CD4-positive, alpha-beta memory T cell (primary cell): Measurements from ENCODE around the gene SLC30A7. TPM values are rescaled to one million over a fixed set of nuclear protein-coding genes. Genes with fewer than 3 reads are reported as not detected.

ENCODE experiments used
- CTCF ChIA-PET: fragments of 350-600 bp; sonication (Branson Sonifier 250); formaldehyde crosslinking; loops from one replicate; lab custom pipeline; 2021; ENCODE audit warnings: inconsistent platforms; ENCODE audit not compliant: partially characterized antibody; lab: Charles Lee
- POLR2A ChIA-PET: fragments of 350-600 bp; sonication (Branson Sonifier 250); formaldehyde crosslinking; loops from one replicate; lab custom pipeline; 2021; ENCODE audit not compliant: partially characterized antibody; lab: Charles Lee
- DNase-seq, 5 donors: peaks; one replicate each; pipeline versions ENCODE4 v3.0.0 to v3.0.0-alpha.2; 2020 to 2022; ENCODE audit warnings: mixed read lengths in 1 of 5
- H3K27ac ChIP-seq: one replicate; pipeline ENCODE4 v1.7.0; 2013; ENCODE audit warnings: low read depth, low read length
- H3K27me3 ChIP-seq: 2 replicates; pipeline ENCODE4 v1.7.0; 2013; ENCODE audit warnings: mild to moderate bottlenecking, low read length, moderate library complexity; ENCODE audit not compliant: insufficient read depth
- H3K36me3 ChIP-seq: 2 replicates; pipeline ENCODE4 v1.7.0; 2013; ENCODE audit warnings: mild to moderate bottlenecking, low read length, moderate library complexity; ENCODE audit not compliant: insufficient read depth
- H3K4me1 ChIP-seq: 2 replicates; pipeline ENCODE4 v1.7.0; 2013; ENCODE audit warnings: mild to moderate bottlenecking, low read length, moderate library complexity; ENCODE audit not compliant: insufficient read depth
- H3K4me3 ChIP-seq, 2 donors: one replicate each; pipeline ENCODE4 v1.7.0; 2013; ENCODE audit warnings: low read length in 2 of 2, mild to moderate bottlenecking in 1 of 2
- H3K9me3 ChIP-seq, 2 donors: one replicate each; pipeline ENCODE4 v1.7.0; 2013; ENCODE audit warnings: low read length in 2 of 2, control low read depth in 1 of 2; ENCODE audit not compliant: control insufficient read depth in 1 of 2
- H3K27ac Mint-ChIP-seq, 7 donors: one replicate each; pipeline ENCODE4 v1.8.0; 2020 to 2021; ENCODE audit warnings: mixed read lengths in 7 of 7, mild to moderate bottlenecking in 6 of 7, inconsistent platforms in 3 of 7, moderate library complexity in 3 of 7
- H3K27me3 Mint-ChIP-seq, 2 donors: one replicate each; pipeline ENCODE4 v1.8.0; 2020 to 2021; ENCODE audit warnings: mixed read lengths in 2 of 2
- H3K36me3 Mint-ChIP-seq, 2 donors: one replicate each; pipeline ENCODE4 v1.8.0; 2020 to 2021; ENCODE audit warnings: mixed read lengths in 2 of 2, inconsistent platforms in 1 of 2, mild to moderate bottlenecking in 1 of 2
- H3K4me1 Mint-ChIP-seq, 4 donors: one replicate each; pipeline ENCODE4 v1.8.0; 2020 to 2021; ENCODE audit warnings: mixed read lengths in 4 of 4, mild to moderate bottlenecking in 1 of 4
- H3K4me3 Mint-ChIP-seq, 8 donors: one replicate each; pipeline ENCODE4 v1.8.0; 2020 to 2021; ENCODE audit warnings: mixed read lengths in 8 of 8, mild to moderate bottlenecking in 7 of 8, moderate library complexity in 6 of 8, inconsistent platforms in 3 of 8
- H3K9me3 Mint-ChIP-seq, 8 donors: one replicate each; pipeline ENCODE4 v1.8.0; 2020 to 2021; ENCODE audit warnings: mixed read lengths in 8 of 8, mild to moderate bottlenecking in 5 of 8, inconsistent platforms in 3 of 8, moderate library complexity in 1 of 8
- intact Hi-C: fragments of 100-400 bp; cut with micrococcal nuclease; formaldehyde crosslinking; loops from one replicate; pipeline ENCODE4 v1.15.1; 2023
- polyA plus RNA-seq, 2 donors: library from polyadenylated mRNA; unstranded; fragments of 300-500 nt; fragmentation: Illumina TruSeq; gene quantifications; one replicate each; pipeline ENCODE4 v1.2.3, GENCODE V29; 2021
- total RNA-seq, 2 experiments: library from RNA; stranded (reverse); gene quantifications; one replicate each; pipeline ENCODE4 v1.2.3, GENCODE V29; 2021

The SLC30A7 gene
- total and polyA plus RNA-seq, 4 experiments from 2014 or later: 11.3 to 54.9 (median 34.7) TPM

GRCh38 chr1:100861379-100861778 lies 34.5 kb upstream of the SLC30A7 start:
- Mint-ChIP-seq H3K36me3 (no peaks in the 10 kb centered on the region), H3K27me3 (peaks cover 0 to 2% of the 10 kb centered on the region in 2 donors), H3K9me3 (peaks cover 0 to 3% (median 0%) of the 10 kb centered on the region in 8 donors), H3K27ac (no peak overlapping the region), H3K4me1 (no peaks in the 10 kb centered on the region), H3K4me3 (no peak overlapping the region)
- no peaks in the 10 kb centered on the region for H3K4me1 ChIP-seq
- H3K36me3 ChIP-seq: no peaks in the 10 kb centered on the region
- intact Hi-C loops: loop anchor here (10.0 kb wide), 1 partner anchor 327 kb away; the partner anchor contains the start of gene GPR88
- H3K27me3 ChIP-seq: no peaks in the 10 kb centered on the region
- H3K4me3 ChIP-seq: no peak overlapping the region
- ChIA-PET CTCF (no interaction called here), POLR2A (no interaction called here)
- DNase-seq: no peak
- H3K27ac ChIP-seq: no peak overlapping the region
- no peaks in the 10 kb centered on the region for H3K9me3 ChIP-seq

- Histone ChIP-seq H3K27ac (no peak overlapping the region), H3K36me3 (no peaks in the 10 kb centered on the region), H3K4me1 (no peaks in the 10 kb centered on the region), H3K27me3 (no peaks in the 10 kb centered on the region), H3K9me3 (no peaks in the 10 kb centered on the region), H3K4me3 (no peak overlapping the region)
- H3K9me3 Mint-ChIP-seq: no peaks in the 10 kb centered on the region
- peaks cover 0 to 2% of the 10 kb centered on the region in 2 donors for H3K27me3 Mint-ChIP-seq
- no peak for DNase-seq
- H3K36me3 Mint-ChIP-seq: no peaks in the 10 kb centered on the region
- H3K4me1 Mint-ChIP-seq: no peaks in the 10 kb centered on the region
- H3K4me3 Mint-ChIP-seq: no peak overlapping the region
- CTCF ChIA-PET: interaction anchor here (0.8 to 1.6 kb wide), 3 partner anchors 16 to 495 kb away, joined by 3 to 4 read pairs (median 3); no protein-coding TSS in a partner anchor
- no peak overlapping the region for H3K27ac Mint-ChIP-seq
- intact Hi-C loops: loop anchor here (10.0 kb wide), 1 partner anchor 328 kb away; the partner anchor contains the start of gene GPR88
- POLR2A ChIA-PET: no interaction called here
These were observed 33.3 kb upstream of the SLC30A7 start for GRCh38 chr1:100862591-100862990.

GRCh38 chr1:100866041-100866900 lies 29.6 kb upstream of the SLC30A7 start:
- intact Hi-C loops: loop anchor here (1.0 to 10.0 kb wide), 3 partner anchors 331 to 589 kb away; partner anchors contain the start of gene GPR88
- Histone ChIP-seq H3K4me3 (no peak overlapping the region), H3K4me1 (no peaks in the 10 kb centered on the region), H3K27ac (no peak overlapping the region), H3K9me3 (no peaks in the 10 kb centered on the region), H3K36me3 (no peaks in the 10 kb centered on the region), H3K27me3 (no peaks in the 10 kb centered on the region)
- Mint-ChIP-seq H3K4me3 (no peak overlapping the region), H3K27ac (no peak overlapping the region), H3K27me3 (peaks cover 0 to 2% of the 10 kb centered on the region in 2 donors), H3K9me3 (no peaks in the 10 kb centered on the region), H3K36me3 (no peaks in the 10 kb centered on the region), H3K4me1 (peaks cover 0 to 1% (median 0%) of the 10 kb centered on the region in 4 donors)
- DNase-seq: peak in 4 of 5 donors; percentile 16 to 26 (median 22)
- CTCF ChIA-PET: interaction anchor here (0.7 to 3.7 kb wide), 3 partner anchors 429 to 1059 kb away, joined by 3 to 33 read pairs (median 3); no protein-coding TSS in a partner anchor
- POLR2A ChIA-PET: no interaction called here

- H3K27me3 Mint-ChIP-seq: peaks cover 0 to 2% of the 10 kb centered on the region in 2 donors
- H3K27ac ChIP-seq: no peak overlapping the region
- intact Hi-C loops: loop anchor here (1.0 to 10.0 kb wide), 3 partner anchors 332 to 590 kb away; partner anchors contain the start of gene GPR88
- H3K4me3 Mint-ChIP-seq: no peak overlapping the region
- no peaks in the 10 kb centered on the region for H3K36me3 ChIP-seq
- DNase-seq: no peak
- H3K36me3 Mint-ChIP-seq: no peaks in the 10 kb centered on the region
- no peaks in the 10 kb centered on the region for H3K27me3 ChIP-seq
- no peaks in the 10 kb centered on the region for H3K9me3 ChIP-seq
- ChIA-PET POLR2A (no interaction called here), CTCF (interaction anchor here (0.7 to 3.7 kb wide), 3 partner anchors 428 to 1060 kb away, joined by 3 to 33 read pairs (median 3); no protein-coding TSS in a partner anchor)
- no peaks in the 10 kb centered on the region for H3K9me3 Mint-ChIP-seq
- H3K4me3 ChIP-seq: no peak overlapping the region
- no peak overlapping the region for H3K27ac Mint-ChIP-seq
- H3K4me1 Mint-ChIP-seq: peaks cover 0 to 1% (median 0%) of the 10 kb centered on the region in 4 donors
- no peaks in the 10 kb centered on the region for H3K4me1 ChIP-seq
These were observed 29.0 kb upstream of the SLC30A7 start for GRCh38 chr1:100866901-100867206.

- Mint-ChIP-seq H3K27me3 (peaks cover 0 to 2% of the 10 kb centered on the region in 2 donors), H3K4me1 (peaks cover 0 to 1% (median 0%) of the 10 kb centered on the region in 4 donors), H3K36me3 (no peaks in the 10 kb centered on the region), H3K9me3 (no peaks in the 10 kb centered on the region), H3K4me3 (no peak overlapping the region), H3K27ac (no peak overlapping the region)
- ChIA-PET CTCF (interaction anchor here (0.8 to 3.7 kb wide), 44 partner anchors 8 to 1687 kb away, joined by 3 to 33 read pairs (median 4); partner anchors contain the start of genes AGL and EXTL2), POLR2A (interaction anchor here (0.6 kb wide), 1 partner anchor 375 kb away, joined by 4 read pairs; no protein-coding TSS in a partner anchor)
- Histone ChIP-seq H3K9me3 (no peaks in the 10 kb centered on the region), H3K36me3 (no peaks in the 10 kb centered on the region), H3K4me3 (no peak overlapping the region), H3K4me1 (no peaks in the 10 kb centered on the region), H3K27me3 (no peaks in the 10 kb centered on the region), H3K27ac (no peak overlapping the region)
- intact Hi-C loops: loop anchor here (1.0 to 10.0 kb wide), 4 partner anchors 334 to 1060 kb away; partner anchors contain the start of gene GPR88
- peak in 4 of 5 donors; percentile 41 to 51 (median 45) for DNase-seq
These were observed 27.4 kb upstream of the SLC30A7 start for GRCh38 chr1:100868364-100868995.

- intact Hi-C loops: loop anchor here (2.0 to 10.0 kb wide), 3 partner anchors 335 to 593 kb away; partner anchors contain the start of gene GPR88
- H3K27ac ChIP-seq: no peak overlapping the region
- no peaks in the 10 kb centered on the region for H3K9me3 Mint-ChIP-seq
- DNase-seq: no peak
- no peak overlapping the region for H3K4me3 ChIP-seq
- H3K27me3 ChIP-seq: no peaks in the 10 kb centered on the region
- ChIA-PET CTCF (interaction anchor here (1.0 to 3.5 kb wide), 5 partner anchors 11 to 1062 kb away, joined by 3 to 24 read pairs (median 14); no protein-coding TSS in a partner anchor), POLR2A (no interaction called here)
- H3K27me3 Mint-ChIP-seq: no peaks in the 10 kb centered on the region
- no peak overlapping the region for H3K4me3 Mint-ChIP-seq
- no peaks in the 10 kb centered on the region for H3K9me3 ChIP-seq
- no peaks in the 10 kb centered on the region for H3K36me3 ChIP-seq
- peaks cover 0 to 1% (median 0%) of the 10 kb centered on the region in 4 donors for H3K4me1 Mint-ChIP-seq
- H3K27ac Mint-ChIP-seq: no peak overlapping the region
- no peaks in the 10 kb centered on the region for H3K4me1 ChIP-seq
- H3K36me3 Mint-ChIP-seq: no peaks in the 10 kb centered on the region
These were observed 25.9 kb upstream of the SLC30A7 start for GRCh38 chr1:100869996-100870395.
